SK-N-SH (cell line): Measurements from ENCODE around the gene ICE1. TPM values are rescaled to one million over a fixed set of nuclear protein-coding genes. Genes with fewer than 3 reads are reported as not detected.

ENCODE experiments used
- CTCF ChIA-PET: fragments of 300-600, 350-600 bp; formaldehyde crosslinking; extraction: SDS; loops from one replicate; lab custom pipeline; 2021; lab: Yijun Ruan, JAX
- POLR2A ChIA-PET: fragments of 350-600 bp; sonication (Branson Sonifier 250); formaldehyde crosslinking; extraction: SDS; loops from one replicate; lab custom pipeline; 2020; ENCODE audit warnings: antibody characterized with exemption, inconsistent platforms; lab: Yijun Ruan, JAX
- DNase-seq: peaks from one replicate; pipeline ENCODE4 v3.0.0; 2012
- H2AFZ ChIP-seq: fragments of 200-600 bp; sonication (generic); 2 replicates; pipeline ENCODE4 v1.8.1; 2016; ENCODE audit warnings: antibody characterized with exemption, mild to moderate bottlenecking, low read depth
- H3F3A ChIP-seq: fragments of 200-600 bp; sonication (generic); replicated peaks from 2 replicates; pipeline ENCODE3; 2016; ENCODE audit warnings: antibody characterized with exemption, mild to moderate bottlenecking; ENCODE audit not compliant: insufficient read depth
- H3K27ac ChIP-seq, 2 experiments: fragments of 200-500 bp in 1 of 2; fragments of 200-600 bp in 1 of 2; sonication (Bioruptor generic) in 1 of 2; sonication (generic), shearing (Covaris generic) in 1 of 2; 2 replicates each; pipeline versions ENCODE4 v1.5.1 to v1.6.1; 2014 to 2016; ENCODE audit warnings: low read depth in 2 of 2, inconsistent platforms in 1 of 2, low read length in 1 of 2, mild to moderate bottlenecking in 1 of 2, mixed read lengths in 1 of 2
- H3K27me3 ChIP-seq: fragments of 200-600 bp; sonication (generic), shearing (Covaris generic); 2 replicates; pipeline ENCODE4 v1.6.1; 2016; ENCODE audit warnings: mixed run types; ENCODE audit not compliant: insufficient read depth
- H3K36me3 ChIP-seq, 2 experiments: fragments of 200-500 bp in 1 of 2; fragments of 200-600 bp in 1 of 2; sonication (Bioruptor generic) in 1 of 2; sonication (generic) in 1 of 2; replicated peaks in 1 of 2; 2 replicates each; pipeline versions ENCODE3 to v1.5.1; 2014 to 2016; ENCODE audit warnings: low read length in 1 of 2, mild to moderate bottlenecking in 1 of 2; ENCODE audit not compliant: insufficient read depth in 2 of 2, control insufficient read depth in 1 of 2
- H3K4me1 ChIP-seq, 2 experiments: fragments of 200-500 bp in 1 of 2; fragments of 200-600 bp in 1 of 2; sonication (Bioruptor generic) in 1 of 2; sonication (generic), shearing (Covaris generic) in 1 of 2; 2 replicates each; pipeline versions ENCODE4 v1.5.1 to v1.6.1; 2014 to 2016; ENCODE audit warnings: low read depth in 1 of 2, low read length in 1 of 2, mixed run types in 1 of 2; ENCODE audit not compliant: insufficient read depth in 2 of 2, control insufficient read depth in 1 of 2
- H3K4me2 ChIP-seq: fragments of 200-600 bp; sonication (generic), shearing (Covaris generic); 2 replicates; pipeline ENCODE4 v1.6.1; 2017; ENCODE audit warnings: mixed run types
- H3K4me3 ChIP-seq, 2 experiments: fragments of 200-500 bp in 1 of 2; fragments of 200-600 bp in 1 of 2; sonication (Bioruptor generic) in 1 of 2; sonication (generic), shearing (Covaris generic) in 1 of 2; 2 replicates each; pipeline versions ENCODE4 v1.5.1 to v1.8.1; 2014 to 2016; ENCODE audit warnings: low read depth in 2 of 2, inconsistent platforms in 1 of 2, low read length in 1 of 2, mild to moderate bottlenecking in 1 of 2, mixed read lengths in 1 of 2, moderate library complexity in 1 of 2
- H3K79me2 ChIP-seq: fragments of 200-600 bp; sonication (generic); 2 replicates; pipeline ENCODE4 v1.8.1; 2017; ENCODE audit warnings: mild to moderate bottlenecking; ENCODE audit not compliant: insufficient read depth
- H3K9ac ChIP-seq: fragments of 200-600 bp; sonication (generic); 2 replicates; pipeline ENCODE4 v1.6.1; 2017; ENCODE audit warnings: mixed run types
- H3K9me2 ChIP-seq: fragments of 200-600 bp; sonication (generic); 2 replicates; pipeline ENCODE4 v1.6.1; 2017; ENCODE audit warnings: mixed run types
- H3K9me3 ChIP-seq: fragments of 200-600 bp; sonication (generic); 2 replicates; pipeline ENCODE4 v1.6.1; 2017; ENCODE audit warnings: mixed run types, mild to moderate bottlenecking, moderate library complexity
- H4K20me1 ChIP-seq: fragments of 200-600 bp; sonication (generic); 2 replicates; pipeline ENCODE4 v1.6.1; 2017; ENCODE audit warnings: mild to moderate bottlenecking, mixed run types; ENCODE audit not compliant: insufficient read depth
- EP300 ChIP-seq, 2 experiments: IDR thresholded peaks; 2 replicates each; pipeline versions ENCODE4 v1.4.0 to v1.6.1; 2012; ENCODE audit warnings: borderline replicate concordance in 1 of 2, low read depth in 1 of 2, low read length in 1 of 2
- FOXM1 ChIP-seq: IDR thresholded peaks from 2 replicates; pipeline ENCODE4 v1.4.0; 2012; ENCODE audit warnings: low read depth, mild to moderate bottlenecking
- GABPA ChIP-seq: IDR thresholded peaks from 2 replicates; pipeline ENCODE4 v1.4.0; 2012; ENCODE audit warnings: low read depth, mild to moderate bottlenecking
- GATA2 ChIP-seq: sonication (generic); formaldehyde crosslinking; IDR thresholded peaks from 2 replicates; pipeline ENCODE4 v1.5.0; 2020; ENCODE audit warnings: mild to moderate bottlenecking, missing genetic modification reagents
- IRF3 ChIP-seq: fragments of 150-350 bp; IDR thresholded peaks from 2 replicates; pipeline ENCODE4 v1.6.1; 2016; ENCODE audit warnings: mild to moderate bottlenecking, low read depth, low read length
- JUND ChIP-seq: IDR thresholded peaks from 2 replicates; pipeline ENCODE4 v1.4.0; 2012
- MEF2A ChIP-seq: IDR thresholded peaks from 2 replicates; pipeline ENCODE4 v1.4.0; 2012; ENCODE audit warnings: low read depth, borderline replicate concordance
- NRF1 ChIP-seq: IDR thresholded peaks from 2 replicates; pipeline ENCODE4 v1.6.1; 2012; ENCODE audit warnings: low read depth, mild to moderate bottlenecking, low read length
- POLR2AphosphoS5 ChIP-seq: IDR thresholded peaks from 2 replicates; pipeline ENCODE4 v1.6.1; 2012; ENCODE audit warnings: low read depth, low read length
- RCOR1 ChIP-seq: fragments of 150-350 bp; IDR thresholded peaks from 2 replicates; pipeline ENCODE4 v1.6.1; 2017; ENCODE audit warnings: antibody characterized with exemption, low read length
- SIN3A ChIP-seq: IDR thresholded peaks from 2 replicates; pipeline ENCODE4 v1.6.1; 2012; ENCODE audit warnings: low read depth, mild to moderate bottlenecking, low read length, moderate library complexity, borderline replicate concordance
- TAF1 ChIP-seq: IDR thresholded peaks from 2 replicates; pipeline ENCODE4 v1.6.1; 2012; ENCODE audit warnings: low read depth, mild to moderate bottlenecking, low read length, moderate library complexity, borderline replicate concordance
- TCF12 ChIP-seq: IDR thresholded peaks from 2 replicates; pipeline ENCODE4 v1.4.0; 2012
- USF2 ChIP-seq: fragments of 150-350 bp; IDR thresholded peaks from 2 replicates; pipeline ENCODE4 v1.6.1; 2017; ENCODE audit warnings: antibody characterized with exemption, low read length, low read depth, borderline replicate concordance
- YY1 ChIP-seq: IDR thresholded peaks from 2 replicates; pipeline ENCODE4 v1.4.0; 2012; ENCODE audit warnings: low read depth, mild to moderate bottlenecking
- WGBS: methylation state at CpG from one replicate; pipeline ENCODE4 v1.1.6; 2017; ENCODE audit warnings: low lambda C conversion rate; 5-methylcytosine and 5-hydroxymethylcytosine counted together
- polyA plus RNA-seq, 3 experiments: library from polyadenylated mRNA; depleted of rRNA; stranded (reverse); fragments of >200 nt; gene quantifications; 2 replicates each; pipeline ENCODE4 v1.2.3, GENCODE V29; 2012
- TF ChIP-seq, protein P1 (sequence below): IDR thresholded peaks from 2 replicates; pipeline ENCODE4 v1.4.0; 2012; ENCODE audit warnings: low read depth
- TF ChIP-seq, protein P2 (sequence below): IDR thresholded peaks from 2 replicates; pipeline ENCODE4; 2012
- TF ChIP-seq, protein P3 (sequence below): IDR thresholded peaks from 2 replicates; pipeline ENCODE4 v1.4.0; 2012; ENCODE audit warnings: low read depth, borderline replicate concordance

Gene ICE1
- polyA plus RNA-seq, 1 of the 3 experiments (the other 2 are of a cell fraction), result 9.4 TPM

GRCh38 chr5:5474961-5475360 lies 52.5 kb downstream of the ICE1 start:
- H3K27ac ChIP-seq, result no peak overlapping the region
- POLR2A ChIA-PET, result no interaction called here
- H3K79me2 ChIP-seq, result no peaks in the 10 kb centered on the region; the same call in 1 of the 2 replicates
- no peak overlapping the region for H3K4me2 ChIP-seq
- no peaks in the 10 kb centered on the region for H3K9me3 ChIP-seq
- no peaks in the 10 kb centered on the region for H4K20me1 ChIP-seq
- no peaks in the 10 kb centered on the region for H3F3A ChIP-seq
- no peaks in the 10 kb centered on the region; a peak in 1 of 4 replicates for H3K4me1 ChIP-seq
- 83% methylated on average over 3 of the region's 5 CpGs for WGBS
- H3K9ac ChIP-seq, result no peak overlapping the region
- no peak overlapping the region for H3K4me3 ChIP-seq
- peaks cover 47 to 48% of the 10 kb centered on the region in 2 experiments for H3K36me3 ChIP-seq
- no peaks in the 10 kb centered on the region for H3K9me2 ChIP-seq
- no peaks in the 10 kb centered on the region for H3K27me3 ChIP-seq
- no peak overlapping the region for H2AFZ ChIP-seq
- CTCF ChIA-PET, result interaction anchor here (1.3 to 2.6 kb wide), 3 partner anchors 13 to 1270 kb away, joined by 3 to 8 read pairs (median 3); no protein-coding TSS in a partner anchor
- TF ChIP-seq, protein P1, sequence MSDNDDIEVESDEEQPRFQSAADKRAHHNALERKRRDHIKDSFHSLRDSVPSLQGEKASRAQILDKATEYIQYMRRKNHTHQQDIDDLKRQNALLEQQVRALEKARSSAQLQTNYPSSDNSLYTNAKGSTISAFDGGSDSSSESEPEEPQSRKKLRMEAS, result no peak
- TF ChIP-seq USF2, result no peak
- TF ChIP-seq POLR2AphosphoS5, result no peak
- no peak for TF ChIP-seq MEF2A
- TF ChIP-seq FOXM1, result no peak
- no peak for TF ChIP-seq GABPA
- TF ChIP-seq, protein P2, sequence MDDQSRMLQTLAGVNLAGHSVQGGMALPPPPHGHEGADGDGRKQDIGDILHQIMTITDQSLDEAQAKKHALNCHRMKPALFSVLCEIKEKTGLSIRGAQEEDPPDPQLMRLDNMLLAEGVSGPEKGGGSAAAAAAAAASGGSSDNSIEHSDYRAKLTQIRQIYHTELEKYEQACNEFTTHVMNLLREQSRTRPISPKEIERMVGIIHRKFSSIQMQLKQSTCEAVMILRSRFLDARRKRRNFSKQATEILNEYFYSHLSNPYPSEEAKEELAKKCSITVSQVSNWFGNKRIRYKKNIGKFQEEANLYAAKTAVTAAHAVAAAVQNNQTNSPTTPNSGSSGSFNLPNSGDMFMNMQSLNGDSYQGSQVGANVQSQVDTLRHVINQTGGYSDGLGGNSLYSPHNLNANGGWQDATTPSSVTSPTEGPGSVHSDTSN, result no peak
- no peak for TF ChIP-seq TAF1
- no peak for TF ChIP-seq GATA2 (CRISPR knock-in tag)
- no peak for TF ChIP-seq SIN3A
- TF ChIP-seq JUND, result no peak
- TF ChIP-seq EP300 (IDR thresholded peaks at IDR 0.05; ENCODE audit: borderline replicate concordance in 1 of 2, low read depth in 1 of 2, low read length in 1 of 2), result no peak
- no peak for TF ChIP-seq NRF1
- TF ChIP-seq IRF3, result no peak
- no peak for TF ChIP-seq RCOR1
- TF ChIP-seq YY1, result no peak
- TF ChIP-seq TCF12, result no peak
- TF ChIP-seq, protein P3, sequence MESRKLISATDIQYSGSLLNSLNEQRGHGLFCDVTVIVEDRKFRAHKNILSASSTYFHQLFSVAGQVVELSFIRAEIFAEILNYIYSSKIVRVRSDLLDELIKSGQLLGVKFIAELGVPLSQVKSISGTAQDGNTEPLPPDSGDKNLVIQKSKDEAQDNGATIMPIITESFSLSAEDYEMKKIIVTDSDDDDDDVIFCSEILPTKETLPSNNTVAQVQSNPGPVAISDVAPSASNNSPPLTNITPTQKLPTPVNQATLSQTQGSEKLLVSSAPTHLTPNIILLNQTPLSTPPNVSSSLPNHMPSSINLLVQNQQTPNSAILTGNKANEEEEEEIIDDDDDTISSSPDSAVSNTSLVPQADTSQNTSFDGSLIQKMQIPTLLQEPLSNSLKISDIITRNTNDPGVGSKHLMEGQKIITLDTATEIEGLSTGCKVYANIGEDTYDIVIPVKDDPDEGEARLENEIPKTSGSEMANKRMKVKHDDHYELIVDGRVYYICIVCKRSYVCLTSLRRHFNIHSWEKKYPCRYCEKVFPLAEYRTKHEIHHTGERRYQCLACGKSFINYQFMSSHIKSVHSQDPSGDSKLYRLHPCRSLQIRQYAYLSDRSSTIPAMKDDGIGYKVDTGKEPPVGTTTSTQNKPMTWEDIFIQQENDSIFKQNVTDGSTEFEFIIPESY, result no peak
- DNase-seq, result no peak
